Kidney (tissue), 14 donors: Measurements from ENCODE around the gene SCYGR4. TPM values are rescaled to one million over a fixed set of nuclear protein-coding genes. Genes with fewer than 3 reads are reported as not detected.

ENCODE experiments used
- DNase-seq, 5 donors: peaks; one replicate each; pipeline ENCODE4 v3.0.0-alpha.2; 2013 to 2020
- FAIRE-seq: peaks from 2 replicates; lab custom pipeline; 2012; peaks lifted over from hg19 to GRCh38; lab: Jason Lieb, UNC
- H3K27ac ChIP-seq, 2 donors: one replicate each; pipeline ENCODE4 v1.7.0; 2013; ENCODE audit warnings: low read depth in 2 of 2, low read length in 2 of 2, inconsistent platforms in 1 of 2
- H3K27me3 ChIP-seq: one replicate; pipeline ENCODE4 v1.7.1; 2013; ENCODE audit warnings: low read length, inconsistent platforms; ENCODE audit not compliant: control insufficient read depth, insufficient read depth
- H3K36me3 ChIP-seq, 3 donors: one replicate each; pipeline versions ENCODE4 v1.7.0 to v1.7.1; 2013; ENCODE audit warnings: low read length in 3 of 3, control low read depth in 1 of 3, inconsistent platforms in 1 of 3; ENCODE audit not compliant: insufficient read depth in 3 of 3, control insufficient read depth in 2 of 3
- H3K4me1 ChIP-seq, 3 donors: one replicate each; pipeline versions ENCODE4 v1.7.0 to v1.7.1; 2013; ENCODE audit warnings: low read length in 3 of 3, inconsistent platforms in 1 of 3, low read depth in 1 of 3; ENCODE audit not compliant: control insufficient read depth in 2 of 3, insufficient read depth in 2 of 3
- H3K4me3 ChIP-seq, 3 donors: one replicate each; pipeline versions ENCODE4 v1.7.0 to v1.8.1; 2013; ENCODE audit warnings: low read length in 3 of 3, control low read depth in 1 of 3, inconsistent platforms in 1 of 3
- H3K9ac ChIP-seq, 3 donors: one replicate each; pipeline versions ENCODE4 v1.7.0 to v1.7.1; 2013; ENCODE audit warnings: low read length in 3 of 3, control low read depth in 1 of 3, inconsistent platforms in 1 of 3
- H3K9me3 ChIP-seq, 3 donors: one replicate each; pipeline versions ENCODE4 v1.7.0 to v1.7.1; 2013; ENCODE audit warnings: low read length in 3 of 3, control low read depth in 1 of 3, inconsistent platforms in 1 of 3; ENCODE audit not compliant: control insufficient read depth in 2 of 3, insufficient read depth in 1 of 3
- CTCF ChIP-seq: IDR thresholded peaks from 3 replicates; pipeline ENCODE4 v1.5.1; 2012; ENCODE audit warnings: mild to moderate bottlenecking, moderate library complexity, borderline replicate concordance; ENCODE audit not compliant: insufficient read depth; ENCODE audit errors: extremely low read depth
- intact Hi-C: fragments of 100-400 bp; cut with DNase I; formaldehyde crosslinking; loops from one replicate; pipeline ENCODE4 v1.11.1; 2022
- polyA plus RNA-seq: library from polyadenylated mRNA; stranded (reverse); fragments of 350-450 nt; fragmentation: Illumina TruSeq; extraction: RNeasy Lipid Tissue Mini Kit (QIAGEN cat#74804); gene quantifications from one replicate; pipeline ENCODE4 v1.2.3, GENCODE V29; 2014; ENCODE audit warnings: low read depth, low replicate concordance; ENCODE audit not compliant: insufficient read depth
- total RNA-seq: library from RNA; stranded (reverse); fragmentation: NEBNext Ultra II Directional; extraction: Animal tissue kit (Norgen Biotek cat#: 25700); gene quantifications from one replicate; pipeline ENCODE4 v1.2.1, GENCODE V29; 2021
- donor health status: control.
- donor health status: control.
- donor health status: control.
- donor health status: control.
- donor health status: control.
- donor health status: DM: yes; HTN: yes; CAD: no.
- donor health status: Normal renal cell carcinoma (clear cell type).

Gene SCYGR4
- total and polyA plus RNA-seq, 2 donors from 2014 or later, result not detected

GRCh38 chr2:227579791-227580190, 37.5 kb upstream of the SCYGR4 start:
- no peak for FAIRE-seq

DNA sequence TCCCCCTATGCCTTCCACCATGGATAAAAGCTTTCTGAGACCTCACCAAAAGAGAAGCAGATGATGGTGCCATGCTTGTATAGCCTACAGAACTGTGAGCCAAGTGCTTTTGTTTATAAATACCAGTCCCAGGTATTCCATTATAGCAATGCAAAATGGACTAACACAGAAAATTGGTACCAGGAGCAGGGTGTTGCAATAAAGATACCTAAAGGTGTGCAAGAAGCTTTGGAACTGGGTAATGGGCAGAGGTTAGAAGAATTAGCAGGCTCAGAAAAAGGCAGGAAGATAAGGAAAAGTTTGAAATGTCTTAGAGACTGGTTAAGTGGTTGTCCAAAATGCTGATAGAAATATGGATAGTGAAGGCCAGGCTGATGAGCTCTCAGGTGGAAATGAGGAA, 34.9 kb upstream of the SCYGR4 start:
- intact Hi-C loops, result no loop called here
- no peaks in the 10 kb centered on the region for H3K27me3 ChIP-seq
- no peak overlapping the region for H3K9ac ChIP-seq
- DNase-seq, result no peak
- no peaks in the 10 kb centered on the region for H3K4me1 ChIP-seq
- H3K36me3 ChIP-seq, result no peaks in the 10 kb centered on the region
- H3K27ac ChIP-seq, result no peak overlapping the region
- H3K9me3 ChIP-seq, result no peaks in the 10 kb centered on the region
- no peak for TF ChIP-seq CTCF
- H3K4me3 ChIP-seq, result no peak overlapping the region
- no peak for FAIRE-seq

More at GRCh38 chr2:227579791-227580190, 37.5 kb upstream of the SCYGR4 start:
- intact Hi-C loops, result no loop called here
- Histone ChIP-seq H3K9me3 (no peaks in the 10 kb centered on the region), H3K27me3 (no peaks in the 10 kb centered on the region), H3K36me3 (no peaks in the 10 kb centered on the region), H3K27ac (no peak overlapping the region), H3K4me3 (no peak overlapping the region), H3K4me1 (no peaks in the 10 kb centered on the region), H3K9ac (no peak overlapping the region)
- no peak for TF ChIP-seq CTCF
- no peak for DNase-seq

- no peak overlapping the region for H3K9ac ChIP-seq
- no peaks in the 10 kb centered on the region for H3K9me3 ChIP-seq
- H3K27me3 ChIP-seq, result no peaks in the 10 kb centered on the region
- H3K27ac ChIP-seq, result no peak overlapping the region
- TF ChIP-seq CTCF, result no peak
- no peak for DNase-seq
- H3K4me1 ChIP-seq, result no peaks in the 10 kb centered on the region
- FAIRE-seq, result no peak
- H3K36me3 ChIP-seq, result no peaks in the 10 kb centered on the region
- H3K4me3 ChIP-seq, result no peak overlapping the region
- intact Hi-C loops, result no loop called here
Measured at GRCh38 chr2:227592694-227593387, 24.5 kb upstream of the SCYGR4 start.

DNA sequence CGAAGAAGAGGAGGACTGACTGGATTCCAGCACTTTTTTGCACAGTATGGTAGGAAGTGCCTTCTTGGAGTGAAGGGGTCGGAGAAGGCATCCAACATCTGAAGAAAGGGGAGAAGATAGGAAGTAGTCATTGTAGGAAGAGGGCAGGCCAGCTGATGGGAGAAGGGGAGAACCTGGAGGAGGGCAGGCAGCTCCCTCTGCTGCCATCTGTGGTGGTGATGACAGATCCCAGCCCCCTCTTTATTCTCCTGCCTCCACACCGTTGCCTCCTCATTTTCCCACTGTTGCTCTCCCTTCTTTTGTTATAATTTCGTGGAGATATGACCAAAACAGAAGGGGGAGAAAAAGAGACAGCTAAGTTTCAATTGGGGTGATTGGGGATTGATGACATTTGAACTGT, 21.5 kb upstream of the SCYGR4 start:
- TF ChIP-seq CTCF, result no peak
- no peaks in the 10 kb centered on the region for H3K4me1 ChIP-seq
- FAIRE-seq, result no peak
- no peaks in the 10 kb centered on the region for H3K36me3 ChIP-seq
- no peak for DNase-seq
- no peaks in the 10 kb centered on the region for H3K9me3 ChIP-seq
- no peaks in the 10 kb centered on the region for H3K27me3 ChIP-seq
- H3K9ac ChIP-seq, result no peak overlapping the region
- no peak overlapping the region for H3K4me3 ChIP-seq
- intact Hi-C loops, result no loop called here
- H3K27ac ChIP-seq, result no peak overlapping the region
